Lower lobe of right lung (tissue), 2 donors: Measurements from ENCODE around the gene PHRF1. TPM values are rescaled to one million over a fixed set of nuclear protein-coding genes. Genes with fewer than 3 reads are reported as not detected.
A peak's percentile ranks its signal among the peaks of the same experiment; 100 is the strongest.

Experiments used
- ATAC-seq, 2 donors: fragments of 200-7000 bp; cut with Tn5 transposase; one replicate each; pipeline ENCODE4 v1.9.1; 2020 to 2022; ENCODE audit warnings: mild to moderate bottlenecking in 2 of 2, moderate library complexity in 2 of 2
- DNase-seq: peaks from one replicate; pipeline ENCODE4 v3.0.0-alpha.2; 2020
- H3K27ac ChIP-seq: fragments of 200-600 bp; one replicate; pipeline ENCODE4 v1.8.0; 2022
- H3K27me3 ChIP-seq: fragments of 200-600 bp; one replicate; pipeline ENCODE4 v1.8.0; 2022; ENCODE audit warnings: low read depth
- H3K36me3 ChIP-seq: fragments of 200-600 bp; one replicate; pipeline ENCODE4 v1.8.0; 2022; ENCODE audit warnings: mild to moderate bottlenecking
- H3K4me1 ChIP-seq: fragments of 200-600 bp; one replicate; pipeline ENCODE4 v1.8.0; 2022
- H3K4me3 ChIP-seq: fragments of 200-600 bp; one replicate; pipeline ENCODE4 v1.8.0; 2022; ENCODE audit warnings: mild to moderate bottlenecking
- H3K9me3 ChIP-seq: fragments of 200-600 bp; one replicate; pipeline ENCODE4 v1.8.0; 2022
- CTCF ChIP-seq: fragments of 200-600 bp; IDR thresholded peaks from one replicate; pipeline ENCODE4 v1.8.0; 2022; ENCODE audit warnings: antibody characterized with exemption, mild to moderate bottlenecking
- intact Hi-C: fragments of 100-400 bp; cut with DNase I; formaldehyde crosslinking; loops from one replicate; pipeline ENCODE4 v1.11.0; 2022
- total RNA-seq: library from RNA; stranded (reverse); fragmentation: NEBNext Ultra II Directional; extraction: Animal tissue kit (Norgen Biotek cat#: 25700); gene quantifications from one replicate; pipeline ENCODE4 v1.2.1, GENCODE V29; 2021
- donor health status: DM: no; HTN: yes; CAD: no; lungs with severe emphysema.

Gene PHRF1
- total RNA-seq, 1 donor from 2014 or later = 31.5 TPM

GRCh38 chr11:626475-627307 lies 50.4 kb downstream of the PHRF1 start, which contains the start of gene SCT:
SCT (minus strand) TSS chr11:627181; CDS start chr11:627143, 38 bp downstream.
- ATAC-seq = no peak
- peak; percentile 37 for DNase-seq
- TF ChIP-seq CTCF = no peak
- Histone ChIP-seq H3K4me1 (no peaks in the 10 kb centered on the region), H3K4me3 (no peak within 1 kb of the TSS), H3K36me3 (no peaks in the 10 kb centered on the region), H3K9me3 (no peaks in the 10 kb centered on the region), H3K27ac (no peak within 1 kb of the TSS), H3K27me3 (peaks cover 22% of the 10 kb centered on the region)
- intact Hi-C loops = no loop called here

GRCh38 chr11:627308-627576 lies 51.0 kb downstream of the PHRF1 start:
- ATAC-seq (no peak), DNase-seq (no peak)
- Histone ChIP-seq H3K4me3 (no peak overlapping the region), H3K4me1 (no peaks in the 10 kb centered on the region), H3K36me3 (no peaks in the 10 kb centered on the region), H3K27ac (no peak overlapping the region), H3K27me3 (peaks cover 22% of the 10 kb centered on the region), H3K9me3 (no peaks in the 10 kb centered on the region)
- TF ChIP-seq CTCF = no peak
- intact Hi-C loops = no loop called here

GRCh38 chr11:628056-628455 lies 51.8 kb downstream of the PHRF1 start:
- no peak overlapping the region for H3K4me3 ChIP-seq
- intact Hi-C loops = no loop called here
- no peak for TF ChIP-seq CTCF
- DNase-seq (peak; percentile 42), ATAC-seq (no peak)
- no peak overlapping the region for H3K27ac ChIP-seq
- no peaks in the 10 kb centered on the region for H3K4me1 ChIP-seq
- H3K27me3 ChIP-seq = peaks cover 22% of the 10 kb centered on the region
- H3K36me3 ChIP-seq = no peaks in the 10 kb centered on the region
- no peaks in the 10 kb centered on the region for H3K9me3 ChIP-seq

GRCh38 chr11:629237-629583 lies 52.9 kb downstream of the PHRF1 start:
- ATAC-seq (no peak), DNase-seq (no peak)
- intact Hi-C loops = no loop called here
- TF ChIP-seq CTCF = no peak
- H3K27ac ChIP-seq = no peak overlapping the region
- H3K4me1 ChIP-seq = no peaks in the 10 kb centered on the region
- peaks cover 22% of the 10 kb centered on the region for H3K27me3 ChIP-seq
- no peak overlapping the region for H3K4me3 ChIP-seq
- no peaks in the 10 kb centered on the region for H3K36me3 ChIP-seq
- H3K9me3 ChIP-seq = no peaks in the 10 kb centered on the region

- no peak overlapping the region for H3K4me3 ChIP-seq
- H3K27ac ChIP-seq = no peak overlapping the region
- no peaks in the 10 kb centered on the region for H3K4me1 ChIP-seq
- peaks cover 9% of the 10 kb centered on the region for H3K27me3 ChIP-seq
- DNase-seq (no peak), ATAC-seq (no peak)
- H3K36me3 ChIP-seq = no peaks in the 10 kb centered on the region
- intact Hi-C loops = no loop called here
- no peak for TF ChIP-seq CTCF
- H3K9me3 ChIP-seq = no peaks in the 10 kb centered on the region
These were observed 54.6 kb downstream of the PHRF1 start for GRCh38 chr11:630871-631270.
